NOMO-1 treated with dmso at 0.1 percent for 144 hours (cell line): ENCODE data around the gene CDC42BPA.
"Not testable (repeated sequence)": the region's sequence is repeated elsewhere in the genome, so short reads cannot be mapped to it uniquely, and the experiment has no call there.

Experiments
- DNase-seq: peaks from one replicate; lab custom pipeline; 2025; ENCODE audit not compliant: unreplicated experiment; lab: John Stamatoyannopoulos, UW

The CDC42BPA gene

GRCh38 chr1:227265891-227266290 is 52.4 kb downstream of the CDC42BPA start:
- no peak for DNase-seq

DNA sequence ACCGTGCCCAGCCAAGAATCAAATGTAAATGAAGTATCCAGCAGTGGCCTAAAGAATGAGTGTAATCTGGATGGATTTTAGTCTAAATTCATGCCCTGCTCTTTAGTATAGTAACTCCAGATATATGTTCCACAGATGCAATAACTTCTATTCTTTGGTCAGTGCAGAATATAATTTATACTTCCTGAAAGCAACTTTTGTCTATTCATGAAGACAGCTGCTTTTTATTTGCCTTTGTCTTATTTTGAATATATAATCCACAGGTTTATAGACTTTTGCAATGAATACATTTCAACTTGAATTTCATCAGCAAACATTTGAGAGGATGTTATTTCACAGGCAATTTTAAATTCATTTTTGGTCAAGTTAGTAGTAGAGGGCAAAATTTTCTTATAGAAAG is 54.4 kb downstream of the CDC42BPA start:
- no peak for DNase-seq

DNA sequence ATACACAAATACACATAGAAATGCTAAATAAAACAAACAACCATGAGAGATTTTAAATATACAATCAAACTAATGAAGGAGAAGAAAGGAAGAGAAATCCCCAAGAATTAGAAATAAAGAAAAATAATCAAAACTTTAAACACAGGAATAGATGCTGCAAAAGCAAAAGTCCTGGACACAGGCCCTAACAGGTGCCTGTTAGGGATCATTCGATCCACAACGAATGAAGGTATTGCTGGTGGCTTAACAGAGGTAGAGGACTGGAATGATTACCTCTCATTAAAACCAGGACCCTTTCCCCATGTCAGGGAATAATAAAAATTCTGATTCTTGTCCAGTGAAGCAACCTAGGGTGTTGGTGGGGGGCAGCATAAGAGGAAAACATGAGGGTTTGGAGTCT is 56.8 kb downstream of the CDC42BPA start:
- DNase-seq, result no peak

DNA sequence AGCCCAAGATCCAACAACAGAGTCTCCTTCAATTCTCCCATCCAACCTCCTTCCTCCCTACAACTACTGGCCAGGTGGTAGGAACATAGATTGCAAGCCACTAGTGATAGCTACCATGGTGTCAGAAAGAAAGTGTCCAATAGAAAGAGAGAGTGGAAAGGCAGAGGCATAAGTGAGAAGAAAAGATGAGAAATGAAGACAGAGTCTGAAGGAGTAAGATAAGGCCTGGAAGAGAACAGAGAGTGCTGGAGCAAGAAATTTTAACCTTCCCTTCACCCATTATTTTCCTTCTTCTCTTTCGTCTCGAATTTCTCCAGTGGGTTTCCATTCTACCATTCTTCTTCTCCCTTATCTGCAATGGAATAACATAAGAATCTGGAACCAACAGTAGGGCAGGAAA is 57.9 kb downstream of the CDC42BPA start:
- no peak for DNase-seq

DNA sequence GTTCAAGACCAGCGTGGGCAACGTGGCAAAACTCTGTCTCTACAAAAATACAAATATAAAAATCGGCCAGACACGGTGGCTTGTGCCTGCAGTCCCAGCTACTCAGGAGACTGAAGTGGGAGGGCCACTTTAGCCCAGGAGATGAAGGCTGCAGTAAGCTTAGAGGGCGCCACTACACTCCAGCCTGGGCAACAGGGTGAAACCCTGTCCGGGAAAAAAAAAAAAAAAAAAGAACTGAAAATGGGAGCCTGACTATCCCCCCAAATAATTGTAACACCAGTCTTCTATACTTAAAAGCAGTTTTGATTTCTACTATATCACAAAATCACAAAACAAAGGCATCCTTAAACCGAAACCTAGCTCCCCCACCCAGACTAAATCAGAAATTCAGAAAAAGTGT is 60.3 kb downstream of the CDC42BPA start:
- no peak for DNase-seq

GRCh38 chr1:227255086-227255732 is 63.1 kb downstream of the CDC42BPA start:
- DNase-seq, result no peak

DNA sequence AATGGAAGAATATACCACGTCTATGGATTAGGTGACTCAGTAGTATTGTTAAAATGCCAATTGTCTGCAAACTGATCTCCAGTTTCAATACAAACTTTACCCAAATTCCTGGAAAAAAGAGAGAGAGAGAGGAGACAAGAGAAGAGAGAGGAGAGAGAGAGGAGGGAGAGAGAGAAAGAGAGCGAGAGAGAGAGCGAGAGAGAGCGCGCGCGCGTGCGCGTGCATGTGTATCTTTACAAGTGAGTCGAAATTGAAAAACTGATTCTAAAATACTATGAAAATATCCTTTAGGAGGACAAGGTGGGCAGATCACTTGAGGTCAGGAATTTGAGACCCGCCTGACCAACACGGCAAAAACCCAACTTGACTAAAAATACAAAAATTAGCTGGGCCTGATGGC is 65.2 kb downstream of the CDC42BPA start:
- DNase-seq, result no peak

DNA sequence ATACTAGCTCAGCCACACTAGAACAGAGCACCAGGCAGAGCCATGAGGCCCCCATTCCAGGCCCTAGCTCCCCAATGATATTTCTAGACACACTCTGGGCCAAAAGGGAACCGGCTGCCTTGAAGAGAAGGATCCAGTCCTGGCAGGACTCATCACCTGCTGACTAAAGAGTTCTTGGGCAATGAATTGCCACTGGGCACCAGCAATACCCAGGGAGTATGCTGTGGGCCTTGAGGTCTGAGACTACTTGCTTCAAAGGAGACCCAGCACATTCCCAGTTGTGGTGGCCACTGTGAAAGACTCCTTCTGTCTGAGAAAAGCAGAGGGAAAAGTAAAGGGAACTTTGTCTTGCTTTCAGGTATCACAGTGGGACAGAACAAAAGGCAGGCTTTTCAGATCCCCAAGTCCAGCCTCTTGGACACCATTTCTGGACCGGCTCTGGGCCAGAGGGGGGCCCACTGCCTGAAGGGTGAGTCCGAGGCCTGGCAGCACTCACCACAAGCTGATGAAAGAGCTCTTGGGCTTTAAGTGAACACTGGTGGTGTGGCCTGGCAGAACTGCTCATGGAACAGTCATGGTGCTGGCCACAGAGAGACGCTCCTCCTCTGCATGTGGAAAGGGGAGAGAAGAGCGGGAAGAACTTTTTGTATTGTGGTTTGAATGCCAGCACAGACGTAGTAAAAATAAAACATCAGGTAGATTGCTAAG is 72.5 kb downstream of the CDC42BPA start:
- no peak for DNase-seq

GRCh38 chr1:227244339-227245118 is 73.8 kb downstream of the CDC42BPA start:
- DNase-seq, result no peak

DNA sequence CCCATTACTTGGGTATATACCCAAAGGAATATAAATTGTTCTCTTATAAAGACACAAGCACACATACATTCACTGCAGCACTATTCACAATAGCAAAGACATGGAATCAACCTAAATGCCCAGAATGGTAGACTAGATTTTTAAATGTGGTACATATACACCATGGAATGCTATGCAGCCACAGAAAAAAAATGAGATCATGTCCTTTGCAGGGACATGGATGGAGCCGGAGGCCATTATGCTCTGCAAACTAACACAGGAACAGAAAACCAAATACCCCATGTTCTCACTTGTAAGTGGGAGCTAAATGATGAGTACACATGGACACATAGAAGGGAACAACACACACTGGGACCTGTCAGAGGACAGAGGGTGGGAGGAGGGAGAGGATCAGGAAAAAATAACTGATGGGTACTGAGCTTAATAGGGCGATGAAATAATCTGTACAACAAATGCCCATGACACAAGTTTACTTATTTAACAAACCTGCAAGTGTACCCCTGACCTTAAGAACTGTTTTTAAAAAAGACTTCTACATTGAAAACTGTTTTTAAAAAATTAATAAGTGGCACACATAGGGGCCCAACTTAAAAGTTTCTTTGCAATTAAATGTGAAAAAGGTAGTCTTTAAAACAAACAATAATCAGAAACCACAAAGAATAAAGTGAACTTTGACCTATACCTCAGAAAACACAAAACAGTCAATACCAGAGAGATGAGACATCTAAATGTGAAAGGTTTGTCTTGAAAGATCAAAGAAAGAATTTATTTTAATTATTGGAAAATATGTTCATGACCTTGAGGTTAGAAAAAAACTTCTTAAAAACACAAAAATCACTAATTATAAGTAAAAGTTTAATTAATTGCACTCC is 75.2 kb downstream of the CDC42BPA start:
- no peak for DNase-seq

- no peak for DNase-seq
Observed at GRCh38 chr1:227240983-227241382, 77.3 kb downstream of the CDC42BPA start.

DNA sequence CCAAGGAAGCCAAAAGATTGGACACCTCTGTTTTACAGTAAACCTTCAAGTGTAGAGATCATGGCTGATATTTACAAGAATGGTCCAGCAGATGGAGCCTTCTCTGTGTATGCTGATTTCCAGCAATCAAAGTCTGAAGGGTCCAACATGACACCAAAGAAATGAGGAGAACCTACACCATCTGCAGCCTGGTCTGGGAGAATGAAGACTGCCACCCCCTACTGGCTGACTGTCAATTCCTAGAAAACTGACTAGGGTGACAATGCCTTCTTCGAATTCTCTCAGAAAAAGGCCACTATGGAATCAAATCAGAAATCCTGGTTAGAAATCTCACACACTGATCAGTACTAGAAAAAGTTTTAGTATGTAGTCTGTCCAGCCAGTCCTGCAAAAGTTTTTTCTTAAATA is 83.3 kb downstream of the CDC42BPA start:
- DNase-seq, result no peak

DNA sequence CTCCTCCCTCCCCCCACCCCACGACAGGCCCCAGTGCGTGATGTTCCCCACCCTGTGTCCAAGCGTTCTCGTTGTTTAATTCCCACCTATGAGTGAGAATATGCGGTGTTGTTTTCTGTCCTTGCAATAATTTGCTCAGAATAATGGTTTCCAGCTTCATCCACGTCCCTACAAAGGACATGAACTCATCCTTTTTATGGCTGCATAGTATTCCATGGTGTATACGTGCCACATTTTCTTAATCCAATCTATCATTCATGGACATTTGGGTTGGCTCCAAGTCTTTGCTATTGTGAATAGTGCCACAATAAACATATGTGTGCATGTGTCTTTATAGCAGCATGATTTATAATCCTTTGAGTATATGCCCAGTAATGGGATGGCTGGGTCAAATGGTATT is 87.2 kb downstream of the CDC42BPA start:
- DNase-seq, result not testable (repeated sequence)

- no peak for DNase-seq
Observed at GRCh38 chr1:227228201-227228600, 90.1 kb downstream of the CDC42BPA start.

- DNase-seq, result no peak
Observed at GRCh38 chr1:227227761-227228160, 90.5 kb downstream of the CDC42BPA start.

- DNase-seq, result no peak
Observed at GRCh38 chr1:227225715-227226346, 92.5 kb downstream of the CDC42BPA start.

- no peak for DNase-seq
Observed at GRCh38 chr1:227223171-227223806, 95.0 kb downstream of the CDC42BPA start.

- DNase-seq, result no peak
Observed at GRCh38 chr1:227219715-227220292, 98.5 kb downstream of the CDC42BPA start.

DNA sequence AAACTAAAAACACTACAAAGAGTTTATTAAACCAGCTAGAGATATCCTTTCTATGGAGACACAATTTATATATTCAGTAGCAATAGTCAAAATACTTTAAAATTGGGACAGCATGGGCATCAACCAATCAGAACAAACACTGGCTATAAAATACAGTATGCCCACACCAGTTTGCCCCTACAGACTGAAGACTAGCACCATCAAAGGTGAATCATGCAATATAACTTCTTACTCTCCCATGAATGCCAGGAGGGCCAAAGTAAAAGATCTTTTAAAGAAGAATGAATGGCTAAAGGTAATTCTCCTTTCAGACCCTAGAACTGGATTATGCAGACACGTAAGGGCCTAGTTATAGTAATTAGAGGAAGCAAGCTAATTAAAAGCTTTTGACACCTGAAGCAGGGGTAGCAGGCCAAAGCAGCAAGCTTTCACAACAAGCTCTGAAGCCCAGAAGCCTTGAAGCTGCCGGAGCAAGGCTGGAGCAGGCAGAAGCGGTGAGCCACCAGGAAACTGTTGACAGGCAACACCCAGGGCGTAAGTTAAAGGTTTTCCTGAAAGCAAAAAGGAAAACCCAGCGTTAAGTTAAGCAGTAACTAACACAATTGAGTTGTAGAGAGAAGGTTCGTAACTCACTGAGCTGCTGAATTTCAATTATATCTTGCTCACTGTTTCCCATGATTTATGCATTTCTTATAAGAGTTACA is 99.3 kb downstream of the CDC42BPA start:
- DNase-seq, result no peak
